PC-9 (cell line): ENCODE results near the gene CTNNA3. TPM values are rescaled to one million over a fixed set of nuclear protein-coding genes. Genes with fewer than 3 reads are reported as not detected.

Source experiments
- BruUV-seq: library from RNA; stranded (reverse); fragments of 400-500 nt; replicated peaks from 2 replicates; lab custom pipeline; 2021; lab: Mats Ljungman, UMichigan
- CTCF ChIA-PET: fragments of 300-600 bp; sonication (Branson Sonifier 250); formaldehyde crosslinking; loops from one replicate; lab custom pipeline; 2022; ENCODE audit warnings: antibody characterized with exemption; lab: Charles Lee
- POLR2A ChIA-PET: fragments of 300-600 bp; sonication (Branson Sonifier 250); formaldehyde crosslinking; loops from one replicate; lab custom pipeline; 2022; ENCODE audit warnings: antibody characterized with exemption; ENCODE audit not compliant: unreplicated experiment; lab: Charles Lee
- DNase-seq, 2 experiments: peaks; one replicate each; pipeline versions ENCODE4 v3.0.0 to v3.0.0-alpha.2; 2015 to 2022; ENCODE audit warnings: mixed read lengths in 1 of 2
- H2AFZ ChIP-seq: fragments of 200-600 bp; sonication (generic); 2 replicates; pipeline ENCODE4 v1.8.1; 2017; ENCODE audit warnings: antibody characterized with exemption
- H3F3A ChIP-seq: fragments of 200-600 bp; sonication (generic); 2 replicates; pipeline ENCODE4 v1.8.1; 2017; ENCODE audit warnings: antibody characterized with exemption, mild to moderate bottlenecking, low read depth; ENCODE audit not compliant: insufficient read depth
- H3K27ac ChIP-seq: fragments of 200-600 bp; sonication (generic); 2 replicates; pipeline ENCODE4 v1.6.1; 2016; ENCODE audit warnings: mixed run types
- H3K27me3 ChIP-seq: fragments of 200-600 bp; sonication (generic); 2 replicates; pipeline ENCODE4 v1.6.1; 2016; ENCODE audit warnings: low read depth, mixed run types; ENCODE audit not compliant: insufficient read depth
- H3K36me3 ChIP-seq: fragments of 200-600 bp; sonication (generic); 2 replicates; pipeline ENCODE4 v1.6.1; 2016; ENCODE audit warnings: low read depth, mixed run types
- H3K4me1 ChIP-seq: fragments of 200-600 bp; sonication (generic); replicated peaks from 2 replicates; pipeline ENCODE4 v1.6.1; 2016; ENCODE audit warnings: mixed run types; ENCODE audit not compliant: insufficient read depth
- H3K4me2 ChIP-seq: fragments of 200-600 bp; sonication (generic); 2 replicates; pipeline ENCODE4 v1.6.1; 2017; ENCODE audit warnings: mixed run types
- H3K4me3 ChIP-seq: fragments of 200-600 bp; sonication (generic); 2 replicates; pipeline ENCODE4 v1.6.1; 2016; ENCODE audit warnings: mixed run types
- H3K79me2 ChIP-seq: fragments of 200-600 bp; sonication (generic); 2 replicates; pipeline ENCODE4 v1.6.1; 2017; ENCODE audit warnings: low read depth, mixed run types
- H3K9me2 ChIP-seq: fragments of 200-600 bp; sonication (generic); 2 replicates; pipeline ENCODE4 v1.8.1; 2017; ENCODE audit warnings: mild to moderate bottlenecking; ENCODE audit not compliant: insufficient read depth
- H3K9me3 ChIP-seq: fragments of 200-600 bp; sonication (generic); 2 replicates; pipeline ENCODE4 v1.8.1; 2016; ENCODE audit warnings: low read depth; ENCODE audit not compliant: insufficient read depth
- H4K20me1 ChIP-seq: fragments of 200-600 bp; sonication (generic); 2 replicates; pipeline ENCODE4 v1.8.1; 2017; ENCODE audit not compliant: insufficient read depth
- CTCF ChIP-seq: fragments of 200-600 bp; sonication (generic); conservative IDR thresholded peaks from 2 replicates; pipeline ENCODE4 v1.6.1; 2017; ENCODE audit warnings: mixed run types, antibody characterized with exemption, mild to moderate bottlenecking, moderate library complexity
- EZH2 ChIP-seq: fragments of 200-600 bp; sonication (generic); IDR thresholded peaks from 2 replicates; pipeline ENCODE4 v1.8.0; 2017; ENCODE audit warnings: antibody characterized with exemption, low read depth
- intact Hi-C: fragments of 100-400 bp; cut with micrococcal nuclease; formaldehyde crosslinking; loops from one replicate; pipeline ENCODE4 v1.10.0; 2022; ENCODE audit not compliant: unreplicated experiment
- total RNA-seq: library from RNA; stranded (reverse); gene quantifications from 2 replicates; pipeline ENCODE4 v1.2.3, GENCODE V29; 2021

The CTNNA3 gene
- total RNA-seq, 1 experiment from 2014 or later: not detected

GRCh38 chr10:66673071-66673470 lies 1022.9 kb downstream of the CTNNA3 start:
- POLR2A ChIA-PET: no interaction called here
- Histone ChIP-seq H3K4me3 (no peak overlapping the region), H3K4me2 (no peak overlapping the region), H4K20me1 (no peaks in the 10 kb centered on the region), H3K79me2 (no peaks in the 10 kb centered on the region), H3K27me3 (no peaks in the 10 kb centered on the region), H3F3A (no peaks in the 10 kb centered on the region), H2AFZ (no peak overlapping the region), H3K36me3 (no peaks in the 10 kb centered on the region), H3K4me1 (no peaks in the 10 kb centered on the region), H3K27ac (no peak overlapping the region), H3K9me3 (no peaks in the 10 kb centered on the region; the same call in 1 of the 2 replicates), H3K9me2 (no peaks in the 10 kb centered on the region)
- no TSS peak for BruUV-seq
- intact Hi-C loops: no loop called here
- CTCF ChIA-PET: no interaction called here
- TF ChIP-seq EZH2 (no peak), CTCF (no peak)
- DNase-seq: no peak

GRCh38 chr10:66671562-66671961 lies 1024.4 kb downstream of the CTNNA3 start:
- Histone ChIP-seq H3K9me3 (no peaks in the 10 kb centered on the region; the same call in 1 of the 2 replicates), H3K4me3 (no peak overlapping the region), H3K27me3 (no peaks in the 10 kb centered on the region), H3K27ac (no peak overlapping the region), H3K4me1 (no peaks in the 10 kb centered on the region), H3K9me2 (no peaks in the 10 kb centered on the region), H3K4me2 (no peak overlapping the region), H3K79me2 (no peaks in the 10 kb centered on the region), H3F3A (no peaks in the 10 kb centered on the region), H3K36me3 (no peaks in the 10 kb centered on the region), H2AFZ (no peak overlapping the region), H4K20me1 (no peaks in the 10 kb centered on the region)
- intact Hi-C loops: no loop called here
- POLR2A ChIA-PET: no interaction called here
- CTCF ChIA-PET: no interaction called here
- no peak for DNase-seq
- no peak for TF ChIP-seq EZH2
- TF ChIP-seq CTCF: no peak
- BruUV-seq: no TSS peak

GRCh38 chr10:66671064-66671463 lies 1024.9 kb downstream of the CTNNA3 start:
- BruUV-seq: no TSS peak
- Histone ChIP-seq H3K4me3 (no peak overlapping the region), H3K27ac (no peak overlapping the region), H3K79me2 (no peaks in the 10 kb centered on the region), H3K9me3 (no peaks in the 10 kb centered on the region; the same call in 1 of the 2 replicates), H3K36me3 (no peaks in the 10 kb centered on the region), H3K9me2 (no peaks in the 10 kb centered on the region), H4K20me1 (no peaks in the 10 kb centered on the region), H3K27me3 (no peaks in the 10 kb centered on the region), H3F3A (no peaks in the 10 kb centered on the region), H3K4me1 (no peaks in the 10 kb centered on the region), H2AFZ (no peak overlapping the region), H3K4me2 (no peak overlapping the region)
- CTCF ChIA-PET: no interaction called here
- no peak for DNase-seq
- intact Hi-C loops: no loop called here
- TF ChIP-seq EZH2 (no peak), CTCF (no peak)
- POLR2A ChIA-PET: no interaction called here
